ENCODE results near the gene RPL13.
A peak's percentile ranks its signal among the peaks of the same experiment; 100 is the strongest.

The RPL13 gene

DNA sequence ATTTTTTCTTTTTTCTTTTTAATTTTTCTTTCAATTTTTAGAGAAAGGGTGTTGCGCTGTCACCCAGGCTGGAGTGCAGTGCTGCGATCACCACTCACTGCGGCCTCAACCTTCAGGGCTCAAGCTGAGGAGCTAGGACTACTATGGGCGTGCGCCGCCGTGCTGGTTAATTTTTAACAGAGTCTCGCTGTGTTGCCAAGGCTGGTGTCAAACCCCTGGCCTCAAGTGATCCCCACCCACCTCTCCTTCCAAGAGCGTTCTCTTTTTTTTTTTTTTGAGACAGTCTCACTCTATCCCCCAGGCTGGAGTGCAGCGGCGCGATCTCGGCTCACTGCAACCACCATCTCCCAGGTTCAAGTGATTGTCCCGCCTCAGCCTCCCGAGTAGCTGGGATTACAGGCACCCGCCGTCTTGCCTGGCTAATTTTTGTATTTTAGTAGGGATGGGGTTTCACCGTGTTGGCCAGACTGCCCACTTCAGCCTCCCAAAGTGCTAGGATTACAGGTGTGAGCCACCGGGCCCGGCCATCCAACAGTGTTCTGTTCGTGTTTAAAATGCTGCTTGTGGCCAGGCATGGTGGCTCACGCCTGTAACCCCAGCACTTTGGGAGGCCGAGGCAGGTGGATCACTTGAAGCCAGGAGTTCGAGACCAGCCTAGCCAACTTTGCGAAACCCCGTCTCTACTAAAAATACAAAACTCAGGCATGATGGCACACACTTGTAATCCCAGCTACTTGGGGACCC, 14.5 kb upstream of the RPL13 start:
- Mint-ChIP-seq H3K4me1 (no peaks in the 10 kb centered on the region), H3K27me3 (ENCODE audit: low read depth, poor library complexity) (peaks cover 2% of the 10 kb centered on the region), H3K9me3 (no peaks in the 10 kb centered on the region), H3K4me3 (no peak overlapping the region), H3K27ac (no peak overlapping the region), H3K36me3 (ENCODE audit: low read depth) (peaks cover 64% of the 10 kb centered on the region)
- TF ChIP-seq, protein P1, sequence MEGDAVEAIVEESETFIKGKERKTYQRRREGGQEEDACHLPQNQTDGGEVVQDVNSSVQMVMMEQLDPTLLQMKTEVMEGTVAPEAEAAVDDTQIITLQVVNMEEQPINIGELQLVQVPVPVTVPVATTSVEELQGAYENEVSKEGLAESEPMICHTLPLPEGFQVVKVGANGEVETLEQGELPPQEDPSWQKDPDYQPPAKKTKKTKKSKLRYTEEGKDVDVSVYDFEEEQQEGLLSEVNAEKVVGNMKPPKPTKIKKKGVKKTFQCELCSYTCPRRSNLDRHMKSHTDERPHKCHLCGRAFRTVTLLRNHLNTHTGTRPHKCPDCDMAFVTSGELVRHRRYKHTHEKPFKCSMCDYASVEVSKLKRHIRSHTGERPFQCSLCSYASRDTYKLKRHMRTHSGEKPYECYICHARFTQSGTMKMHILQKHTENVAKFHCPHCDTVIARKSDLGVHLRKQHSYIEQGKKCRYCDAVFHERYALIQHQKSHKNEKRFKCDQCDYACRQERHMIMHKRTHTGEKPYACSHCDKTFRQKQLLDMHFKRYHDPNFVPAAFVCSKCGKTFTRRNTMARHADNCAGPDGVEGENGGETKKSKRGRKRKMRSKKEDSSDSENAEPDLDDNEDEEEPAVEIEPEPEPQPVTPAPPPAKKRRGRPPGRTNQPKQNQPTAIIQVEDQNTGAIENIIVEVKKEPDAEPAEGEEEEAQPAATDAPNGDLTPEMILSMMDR (IDR thresholded peaks at IDR 0.05): no peak
- no peak for DNase-seq

DNA sequence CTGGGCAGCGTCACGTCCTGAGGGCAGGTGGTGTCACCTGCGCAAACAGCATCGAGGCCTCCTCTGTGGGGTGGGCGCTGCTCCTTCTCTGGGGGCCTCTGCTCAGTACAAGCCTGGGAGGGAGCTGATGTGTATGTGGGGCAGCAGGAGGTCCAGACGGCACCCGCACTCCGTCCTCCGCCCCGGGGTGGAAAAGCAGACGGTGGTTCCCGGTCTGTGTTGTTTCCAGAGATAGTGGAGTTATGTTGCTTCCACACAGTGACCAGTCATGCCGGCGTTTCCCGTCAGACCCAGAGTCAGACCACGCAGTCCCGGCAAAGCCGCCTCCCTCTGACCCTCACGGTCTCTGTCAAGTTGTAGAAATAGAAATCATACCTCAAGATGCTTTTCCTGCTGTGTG, 13.7 kb upstream of the RPL13 start:
- Mint-ChIP-seq H3K4me1 (no peaks in the 10 kb centered on the region), H3K9me3 (no peaks in the 10 kb centered on the region), H3K36me3 (ENCODE audit: low read depth) (peaks cover 65% of the 10 kb centered on the region), H3K4me3 (no peak overlapping the region), H3K27me3 (ENCODE audit: low read depth, poor library complexity) (peaks cover 2% of the 10 kb centered on the region), H3K27ac (no peak overlapping the region)
- TF ChIP-seq, protein P1 (IDR thresholded peaks at IDR 0.05): no peak
- no peak for DNase-seq

DNA sequence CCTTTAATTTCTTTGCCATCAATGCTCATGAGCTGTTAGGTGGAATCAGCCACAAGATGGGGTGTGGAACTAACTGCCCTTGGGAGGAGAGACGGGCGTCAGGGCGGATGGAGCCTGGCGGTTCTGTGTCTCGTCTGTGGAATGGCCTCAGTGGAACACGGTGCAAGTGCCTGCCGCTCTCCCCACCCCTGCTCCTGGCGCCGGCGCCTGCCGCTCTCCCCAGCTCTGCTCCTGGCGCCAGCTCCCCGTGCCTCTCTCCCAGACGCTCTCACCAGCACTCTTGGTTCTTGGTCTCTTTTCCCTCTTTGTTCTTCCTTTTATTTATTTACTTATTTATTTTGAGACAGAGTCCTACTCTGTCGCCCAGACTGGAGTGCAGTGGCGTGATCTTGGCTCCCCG, 13.2 kb upstream of the RPL13 start:
- TF ChIP-seq, protein P1 (IDR thresholded peaks at IDR 0.05): no peak
- H3K4me1 Mint-ChIP-seq: no peaks in the 10 kb centered on the region
- no peak overlapping the region for H3K4me3 Mint-ChIP-seq
- H3K27me3 Mint-ChIP-seq (ENCODE audit: low read depth, poor library complexity): peaks cover 2% of the 10 kb centered on the region
- no peak for DNase-seq
- no peaks in the 10 kb centered on the region for H3K9me3 Mint-ChIP-seq
- H3K36me3 Mint-ChIP-seq (ENCODE audit: low read depth): peaks cover 64% of the 10 kb centered on the region
- no peak overlapping the region for H3K27ac Mint-ChIP-seq

DNA sequence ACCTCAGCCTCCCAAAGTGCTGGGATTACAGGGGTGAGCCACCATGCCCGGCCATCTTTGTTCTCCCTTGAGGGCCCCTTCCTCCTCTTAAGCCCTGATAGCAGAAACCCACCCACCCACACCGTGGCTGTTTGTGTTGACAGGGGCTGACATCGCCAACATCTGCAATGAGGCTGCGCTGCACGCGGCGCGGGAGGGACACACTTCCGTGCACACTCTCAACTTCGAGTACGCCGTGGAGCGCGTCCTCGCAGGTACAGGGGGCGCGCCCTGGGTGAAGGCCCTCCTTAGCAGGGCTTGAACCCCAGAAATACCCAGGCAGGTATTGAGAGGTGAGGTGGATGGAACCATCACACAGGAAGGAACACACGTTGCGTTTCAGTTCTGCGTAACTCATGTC, 12.6 kb upstream of the RPL13 start:
- no peaks in the 10 kb centered on the region for H3K9me3 Mint-ChIP-seq
- peak overlapping the region; percentile 11 for H3K27ac Mint-ChIP-seq
- H3K36me3 Mint-ChIP-seq (ENCODE audit: low read depth): peaks cover 64% of the 10 kb centered on the region
- H3K27me3 Mint-ChIP-seq (ENCODE audit: low read depth, poor library complexity): peaks cover 2% of the 10 kb centered on the region
- no peak overlapping the region for H3K4me3 Mint-ChIP-seq
- no peak for DNase-seq
- TF ChIP-seq, protein P1 (IDR thresholded peaks at IDR 0.05): no peak
- no peaks in the 10 kb centered on the region for H3K4me1 Mint-ChIP-seq

DNA sequence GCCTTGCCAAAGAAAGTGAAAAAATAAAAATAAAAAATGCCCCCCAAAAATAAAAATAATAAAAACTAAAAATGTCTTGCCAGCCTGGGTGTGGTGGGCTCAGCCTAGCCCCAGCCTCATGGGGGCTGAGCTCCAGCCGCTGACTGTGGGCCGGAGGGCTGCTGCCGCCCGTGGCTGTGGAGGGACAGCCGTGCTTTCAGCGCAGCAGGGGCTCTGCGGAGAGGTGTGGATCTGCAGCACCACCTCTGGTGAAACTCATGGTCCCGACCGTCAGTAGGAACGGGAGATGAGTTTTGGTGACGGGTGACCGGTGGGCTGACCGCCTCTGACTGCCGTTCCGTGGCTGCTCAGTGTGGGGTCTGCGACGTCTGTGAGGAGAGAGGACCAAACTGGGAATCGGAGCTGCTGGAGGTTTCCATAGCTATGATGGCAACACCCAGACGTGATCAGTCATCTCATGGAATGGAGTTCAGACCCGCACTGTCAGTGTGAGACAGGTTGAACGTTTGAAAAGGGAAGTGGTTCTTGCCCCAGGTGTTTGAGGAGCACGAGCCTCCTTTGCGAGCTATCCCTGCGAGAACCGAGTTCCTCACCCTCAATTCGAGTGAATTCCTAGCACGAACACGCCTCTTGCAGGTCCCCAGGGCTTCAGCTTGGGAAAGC, 12.0 kb upstream of the RPL13 start:
- H3K27me3 Mint-ChIP-seq (ENCODE audit: low read depth, poor library complexity): peaks cover 2% of the 10 kb centered on the region
- H3K4me1 Mint-ChIP-seq: no peaks in the 10 kb centered on the region
- DNase-seq: no peak
- peaks cover 62% of the 10 kb centered on the region for H3K36me3 Mint-ChIP-seq (ENCODE audit: low read depth)
- H3K4me3 Mint-ChIP-seq: no peak overlapping the region
- H3K27ac Mint-ChIP-seq: peak overlapping the region; percentile 11
- TF ChIP-seq, protein P1 (IDR thresholded peaks at IDR 0.05): no peak
- H3K9me3 Mint-ChIP-seq: no peaks in the 10 kb centered on the region

All from nephron progenitor cell (in vitro differentiated cells).